Spleen (tissue), 11 donors: ENCODE results near the gene CRB1. TPM values are rescaled to one million over a fixed set of nuclear protein-coding genes. Genes with fewer than 3 reads are reported as not detected.

Source experiments
- DNase-seq: peaks from one replicate; pipeline ENCODE4 v3.0.0-alpha.2; 2020
- H3K27ac ChIP-seq, 8 donors: fragments of 200-600 bp; sonication (generic) in 7 of 8; 1 replicate in 4 of 8; 2 replicates in 4 of 8; pipeline versions ENCODE4 v1.5.0 to v1.8.0; 2016 to 2021; ENCODE audit warnings: inconsistent platforms in 4 of 8, mild to moderate bottlenecking in 4 of 8, moderate library complexity in 1 of 8
- H3K27me3 ChIP-seq, 7 donors: fragments of 200-600 bp; sonication (generic) in 6 of 7; replicated peaks in 1 of 7; 1 replicate in 4 of 7; 2 replicates in 3 of 7; pipeline versions ENCODE4 v1.5.0 to v1.8.0; 2016 to 2021; ENCODE audit warnings: inconsistent platforms in 3 of 7, mild to moderate bottlenecking in 1 of 7
- H3K36me3 ChIP-seq, 6 donors: fragments of 200-600 bp; sonication (generic) in 5 of 6; 1 replicate in 4 of 6; 2 replicates in 2 of 6; pipeline versions ENCODE4 v1.5.0 to v1.8.0; 2016 to 2021; ENCODE audit warnings: inconsistent platforms in 2 of 6
- H3K4me1 ChIP-seq, 6 donors: fragments of 200-600 bp; sonication (generic) in 5 of 6; 1 replicate in 3 of 6; 2 replicates in 3 of 6; pipeline versions ENCODE4 v1.5.0 to v1.8.0; 2016 to 2021; ENCODE audit warnings: inconsistent platforms in 3 of 6
- H3K4me3 ChIP-seq, 8 donors: fragments of 200-600 bp; sonication (generic) in 7 of 8; 1 replicate in 4 of 8; 2 replicates in 4 of 8; pipeline versions ENCODE4 v1.5.0 to v1.8.0; 2016 to 2021; ENCODE audit warnings: inconsistent platforms in 4 of 8, mild to moderate bottlenecking in 4 of 8, moderate library complexity in 2 of 8
- H3K9me3 ChIP-seq, 8 donors: fragments of 200-600 bp; sonication (generic) in 7 of 8; 1 replicate in 4 of 8; 2 replicates in 4 of 8; pipeline versions ENCODE4 v1.5.0 to v1.8.0; 2016 to 2021; ENCODE audit warnings: inconsistent platforms in 4 of 8
- POLR2A ChIP-seq, 3 donors: fragments of 450-650 bp; IDR thresholded peaks; one replicate each; pipeline ENCODE4 v1.5.1; 2017; ENCODE audit warnings: antibody characterized with exemption in 3 of 3, mild to moderate bottlenecking in 1 of 3
- POLR2AphosphoS5 ChIP-seq, 3 donors: sonication (generic); formaldehyde crosslinking; IDR thresholded peaks; one replicate each; pipeline ENCODE4 v1.5.1; 2017; ENCODE audit warnings: antibody characterized with exemption in 3 of 3
- WGBS, 5 donors: extraction: QIAGEN DNeasy Blood & Tissue Kit in 3 of 5; methylation state at CpG; one replicate each; pipeline versions ENCODE4 v1.1.5 to v1.1.7; 2013 to 2018; 5-methylcytosine and 5-hydroxymethylcytosine counted together
- intact Hi-C: fragments of 100-400 bp; cut with DNase I; formaldehyde crosslinking; loops from one replicate; pipeline ENCODE4 v1.15.0; 2023; ENCODE audit warnings: low total_unique reads
- polyA plus RNA-seq, 3 donors: library from polyadenylated mRNA; stranded (reverse); fragments of 200-250 nt; gene quantifications; one replicate each; pipeline ENCODE4 v1.2.1, GENCODE V29; 2013
- total RNA-seq, 7 donors: library from RNA; depleted of rRNA in 3 of 7; stranded (reverse); fragments of >200 nt in 3 of 7; fragmentation: NEBNext Ultra II Directional in 4 of 7; extraction: Animal tissue kit (Norgen Biotek cat#: 25700) in 4 of 7; gene quantifications; one replicate each; pipeline versions ENCODE4 v1.1.0 to v1.2.1, GENCODE V29; 2016 to 2021
- TF ChIP-seq, protein P1 (sequence below), 11 experiments: fragments of 200-600 bp in 7 of 11; fragments of 450-650 bp in 4 of 11; sonication (generic) in 4 of 11; IDR thresholded peaks in 8 of 11; conservative IDR thresholded peaks in 3 of 11; 1 replicate in 7 of 11; 2 replicates in 4 of 11; pipeline versions ENCODE4 v1.4.0 to v1.8.0; 2016 to 2021; ENCODE audit warnings: antibody characterized with exemption in 11 of 11, inconsistent platforms in 4 of 11, mild to moderate bottlenecking in 1 of 11
- donor health status: healthy with polysubstance abuse.
- donor health status: DM: no; HTN: no; CAD: no; lungs with moderate emphysema.
- donor health status: DM: no; HTN: no; CAD: no.
- donor health status: Bipolar disorder and iron deficiency.
- donor health status: healthy.
- donor health status: DM: no; HTN: no; CAD: no.
- donor health status: DM: yes; HTN: yes; CAD: no.

CRB1 gene
- total and polyA plus RNA-seq, 10 donors: 0.05 to 0.49 (median 0.20) TPM; not detected in 1

DNA sequence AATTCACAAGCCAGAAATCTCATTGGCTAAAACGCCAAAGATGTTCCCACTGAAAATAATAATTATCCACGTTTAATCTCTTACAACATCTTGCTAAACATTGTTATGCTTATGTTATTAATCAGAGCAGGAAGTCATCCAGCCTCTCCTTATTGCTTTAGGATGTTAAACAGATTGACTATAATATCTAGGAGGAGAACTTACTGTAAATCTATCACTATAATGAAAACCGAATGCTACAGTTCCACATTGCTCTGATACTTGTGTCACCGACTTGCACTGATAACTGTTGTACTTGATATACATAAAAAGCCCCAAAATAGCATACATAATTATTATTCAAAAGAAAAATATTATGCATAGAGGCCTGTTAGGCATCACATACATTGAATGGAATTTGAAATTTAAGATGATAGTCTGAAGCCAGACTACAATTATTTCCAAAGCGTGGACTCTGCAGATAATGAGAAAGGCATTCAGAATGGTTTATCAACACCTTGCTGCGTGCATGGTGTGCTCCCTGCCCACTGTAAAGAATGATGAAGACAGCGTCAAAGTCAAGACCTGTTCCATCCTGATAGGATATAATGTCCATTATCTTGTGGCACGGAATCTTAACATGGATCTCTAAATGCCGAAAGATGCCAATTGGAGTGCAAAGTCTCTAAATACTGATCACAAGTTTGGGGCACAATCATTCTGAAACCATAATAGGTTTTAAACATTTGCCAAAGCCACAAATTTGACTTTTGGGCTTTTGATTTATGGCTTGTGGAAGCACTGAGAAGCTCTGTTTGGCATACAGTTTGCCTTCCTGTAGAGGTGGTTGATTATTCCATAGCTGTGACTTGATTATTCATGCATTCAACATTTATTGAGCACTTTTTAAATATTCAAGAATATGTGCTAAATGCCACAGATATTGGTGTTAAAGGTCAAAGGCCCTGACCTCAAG is 71.3 kb downstream of the CRB1 start:
- no peak overlapping the region for H3K27ac ChIP-seq
- no peak overlapping the region for H3K4me3 ChIP-seq
- H3K4me1 ChIP-seq: no peaks in the 10 kb centered on the region
- H3K36me3 ChIP-seq: no peaks in the 10 kb centered on the region
- no peaks in the 10 kb centered on the region for H3K27me3 ChIP-seq
- 72 to 85% (median 77%) methylated on average over 9 of the region's 9 CpGs for WGBS, 5 donors
- intact Hi-C loops: no loop called here
- no peak for DNase-seq
- TF ChIP-seq POLR2AphosphoS5 (IDR thresholded peaks at IDR 0.05): no peak
- TF ChIP-seq, protein P1, sequence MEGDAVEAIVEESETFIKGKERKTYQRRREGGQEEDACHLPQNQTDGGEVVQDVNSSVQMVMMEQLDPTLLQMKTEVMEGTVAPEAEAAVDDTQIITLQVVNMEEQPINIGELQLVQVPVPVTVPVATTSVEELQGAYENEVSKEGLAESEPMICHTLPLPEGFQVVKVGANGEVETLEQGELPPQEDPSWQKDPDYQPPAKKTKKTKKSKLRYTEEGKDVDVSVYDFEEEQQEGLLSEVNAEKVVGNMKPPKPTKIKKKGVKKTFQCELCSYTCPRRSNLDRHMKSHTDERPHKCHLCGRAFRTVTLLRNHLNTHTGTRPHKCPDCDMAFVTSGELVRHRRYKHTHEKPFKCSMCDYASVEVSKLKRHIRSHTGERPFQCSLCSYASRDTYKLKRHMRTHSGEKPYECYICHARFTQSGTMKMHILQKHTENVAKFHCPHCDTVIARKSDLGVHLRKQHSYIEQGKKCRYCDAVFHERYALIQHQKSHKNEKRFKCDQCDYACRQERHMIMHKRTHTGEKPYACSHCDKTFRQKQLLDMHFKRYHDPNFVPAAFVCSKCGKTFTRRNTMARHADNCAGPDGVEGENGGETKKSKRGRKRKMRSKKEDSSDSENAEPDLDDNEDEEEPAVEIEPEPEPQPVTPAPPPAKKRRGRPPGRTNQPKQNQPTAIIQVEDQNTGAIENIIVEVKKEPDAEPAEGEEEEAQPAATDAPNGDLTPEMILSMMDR (IDR thresholded peaks at IDR 0.05 in 8 of 11, conservative IDR thresholded peaks at IDR 0.05 in 3 of 11): no peak
- no peak for TF ChIP-seq POLR2A (IDR thresholded peaks at IDR 0.05)
- H3K9me3 ChIP-seq: no peaks in the 10 kb centered on the region

DNA sequence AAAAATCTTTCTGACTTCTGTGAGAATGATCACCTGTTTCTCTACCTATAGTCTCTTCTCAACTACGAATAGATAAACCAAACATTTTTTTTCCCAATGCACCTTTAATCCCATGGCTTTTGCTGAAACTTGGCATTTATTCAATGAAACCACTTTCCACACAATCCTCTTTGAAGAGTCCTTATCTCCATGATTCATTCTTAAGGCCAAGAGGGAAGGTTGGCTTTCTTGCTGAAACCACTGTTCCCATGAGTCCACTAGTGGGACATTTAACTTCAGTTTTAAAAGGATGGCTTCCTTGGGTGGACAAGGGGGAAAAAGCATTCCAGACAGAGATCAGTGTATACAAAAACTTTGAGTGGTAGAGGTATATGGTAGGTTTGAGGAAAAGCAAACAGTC is 73.6 kb downstream of the CRB1 start:
- DNase-seq: no peak
- H3K27ac ChIP-seq: no peak overlapping the region
- H3K27me3 ChIP-seq: no peaks in the 10 kb centered on the region
- no peaks in the 10 kb centered on the region for H3K36me3 ChIP-seq
- no peaks in the 10 kb centered on the region for H3K9me3 ChIP-seq
- no peak overlapping the region for H3K4me3 ChIP-seq
- H3K4me1 ChIP-seq: no peaks in the 10 kb centered on the region
- intact Hi-C loops: no loop called here
- WGBS, 5 donors: 68 to 88% (median 82%) methylated on average over 1 of the region's 1 CpG
- TF ChIP-seq POLR2A (IDR thresholded peaks at IDR 0.05): no peak
- no peak for TF ChIP-seq POLR2AphosphoS5 (IDR thresholded peaks at IDR 0.05)
- TF ChIP-seq, protein P1 (IDR thresholded peaks at IDR 0.05 in 8 of 11, conservative IDR thresholded peaks at IDR 0.05 in 3 of 11): no peak

DNA sequence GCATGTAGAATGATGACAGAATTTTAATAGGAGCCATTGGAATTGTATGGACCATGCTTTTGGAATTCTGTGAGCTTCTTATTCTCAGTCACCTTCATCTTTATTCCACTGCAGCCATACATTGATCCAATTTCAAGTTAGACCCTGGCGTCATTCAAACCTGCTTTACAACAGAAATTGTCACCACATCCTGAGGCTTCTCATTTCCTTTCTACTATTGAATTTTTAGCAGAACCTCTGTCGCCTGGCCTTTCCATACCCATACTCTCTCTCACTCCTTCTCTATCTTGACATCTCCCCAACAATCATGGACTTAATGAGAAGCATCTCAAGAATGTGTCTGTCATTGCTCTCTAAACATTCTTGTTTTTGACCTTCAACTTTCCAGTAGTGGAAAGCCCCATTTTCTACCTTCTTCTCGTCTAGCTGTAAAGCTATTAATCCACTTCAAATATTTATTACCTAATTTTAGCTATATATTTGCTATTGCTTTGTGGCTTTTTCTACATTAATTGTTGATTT is 74.1 kb downstream of the CRB1 start:
- Histone ChIP-seq H3K4me1 (no peaks in the 10 kb centered on the region), H3K27me3 (no peaks in the 10 kb centered on the region), H3K27ac (no peak overlapping the region), H3K9me3 (no peaks in the 10 kb centered on the region), H3K4me3 (no peak overlapping the region), H3K36me3 (no peaks in the 10 kb centered on the region)
- TF ChIP-seq POLR2A (IDR thresholded peaks at IDR 0.05) (no peak), POLR2AphosphoS5 (IDR thresholded peaks at IDR 0.05) (no peak)
- TF ChIP-seq, protein P1 (IDR thresholded peaks at IDR 0.05 in 8 of 11, conservative IDR thresholded peaks at IDR 0.05 in 3 of 11): no peak
- WGBS, 5 donors: 22 to 44% (median 43%) methylated on average over 3 of the region's 3 CpGs
- no peak for DNase-seq
- intact Hi-C loops: no loop called here

DNA sequence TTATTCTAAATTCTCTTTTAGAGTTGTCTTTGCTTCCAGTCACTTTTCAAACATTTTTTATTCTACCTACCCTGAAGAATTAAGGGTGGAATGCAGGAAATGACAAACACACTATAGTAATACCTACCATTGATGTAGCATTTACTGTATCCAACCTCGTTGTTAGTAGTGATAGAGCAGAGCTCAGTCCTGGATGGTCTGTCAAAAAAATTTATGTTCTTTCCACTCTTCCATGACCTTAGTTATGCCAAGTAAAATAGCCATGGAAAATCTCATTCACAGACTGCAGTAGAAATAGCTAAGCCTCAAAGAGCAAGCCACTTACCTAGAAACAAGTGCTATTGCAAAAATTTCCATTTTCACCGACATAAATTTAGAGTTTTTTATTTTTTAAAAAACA is 74.6 kb downstream of the CRB1 start:
- DNase-seq: no peak
- no peaks in the 10 kb centered on the region for H3K27me3 ChIP-seq
- intact Hi-C loops: no loop called here
- no peak overlapping the region for H3K27ac ChIP-seq
- H3K9me3 ChIP-seq: no peaks in the 10 kb centered on the region
- WGBS, 5 donors: 34 to 59% (median 38%) methylated on average over 2 of the region's 2 CpGs
- TF ChIP-seq POLR2AphosphoS5 (IDR thresholded peaks at IDR 0.05) (no peak), POLR2A (IDR thresholded peaks at IDR 0.05) (no peak)
- TF ChIP-seq, protein P1 (IDR thresholded peaks at IDR 0.05 in 8 of 11, conservative IDR thresholded peaks at IDR 0.05 in 3 of 11): no peak
- H3K4me3 ChIP-seq: no peak overlapping the region
- H3K4me1 ChIP-seq: no peaks in the 10 kb centered on the region
- H3K36me3 ChIP-seq: no peaks in the 10 kb centered on the region
